ENCODE data around the gene SH3D21.

DNA sequence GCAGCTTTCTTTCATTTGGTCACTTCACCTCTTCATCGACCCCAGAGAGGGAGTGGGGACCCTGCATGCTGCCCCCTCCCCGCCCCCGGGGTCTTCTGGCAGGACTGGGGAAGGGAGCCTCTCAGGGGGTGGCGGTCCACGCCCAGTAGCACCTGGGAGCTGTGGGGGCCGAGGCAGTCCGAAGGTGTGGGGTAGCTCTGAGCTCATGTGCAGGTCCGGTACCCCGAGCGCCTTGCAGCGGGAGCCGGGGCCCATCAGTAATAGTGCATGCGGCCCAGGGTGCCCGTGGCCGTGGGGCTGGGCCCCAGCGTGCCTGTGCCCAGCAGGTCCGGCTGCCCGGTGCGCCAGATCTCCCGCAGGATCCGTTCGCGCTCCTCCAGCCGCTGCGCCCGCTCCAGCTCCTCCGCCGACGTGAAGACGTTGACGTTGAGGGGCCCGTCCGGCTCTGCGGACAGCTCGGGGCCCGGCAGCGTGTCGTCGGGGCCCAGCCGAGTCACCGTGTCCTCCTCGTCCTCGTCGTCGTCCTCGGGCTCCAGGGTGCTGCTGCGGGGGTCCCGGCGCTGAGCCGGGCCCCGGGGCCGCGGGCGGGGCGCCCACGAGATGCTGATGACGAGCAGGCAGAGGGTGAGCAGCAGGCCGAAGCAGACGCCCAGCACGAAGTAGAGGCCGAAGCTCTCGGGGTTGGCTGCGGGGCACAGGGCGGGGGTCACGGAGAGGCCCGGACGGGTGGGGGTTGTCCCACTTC is 16.0 kb downstream of the SH3D21 start:
- TF ChIP-seq, protein P1, sequence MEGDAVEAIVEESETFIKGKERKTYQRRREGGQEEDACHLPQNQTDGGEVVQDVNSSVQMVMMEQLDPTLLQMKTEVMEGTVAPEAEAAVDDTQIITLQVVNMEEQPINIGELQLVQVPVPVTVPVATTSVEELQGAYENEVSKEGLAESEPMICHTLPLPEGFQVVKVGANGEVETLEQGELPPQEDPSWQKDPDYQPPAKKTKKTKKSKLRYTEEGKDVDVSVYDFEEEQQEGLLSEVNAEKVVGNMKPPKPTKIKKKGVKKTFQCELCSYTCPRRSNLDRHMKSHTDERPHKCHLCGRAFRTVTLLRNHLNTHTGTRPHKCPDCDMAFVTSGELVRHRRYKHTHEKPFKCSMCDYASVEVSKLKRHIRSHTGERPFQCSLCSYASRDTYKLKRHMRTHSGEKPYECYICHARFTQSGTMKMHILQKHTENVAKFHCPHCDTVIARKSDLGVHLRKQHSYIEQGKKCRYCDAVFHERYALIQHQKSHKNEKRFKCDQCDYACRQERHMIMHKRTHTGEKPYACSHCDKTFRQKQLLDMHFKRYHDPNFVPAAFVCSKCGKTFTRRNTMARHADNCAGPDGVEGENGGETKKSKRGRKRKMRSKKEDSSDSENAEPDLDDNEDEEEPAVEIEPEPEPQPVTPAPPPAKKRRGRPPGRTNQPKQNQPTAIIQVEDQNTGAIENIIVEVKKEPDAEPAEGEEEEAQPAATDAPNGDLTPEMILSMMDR (IDR thresholded peaks at IDR 0.05): no peak
- no peak for TF ChIP-seq POLR2A (IDR thresholded peaks at IDR 0.05)
